Gastroesophageal sphincter (tissue), 3 donors: ENCODE data around the gene VPREB3.

Experiments
- CTCF ChIP-seq, 4 experiments: fragments of 200-600 bp in 2 of 4; fragments of 450-650 bp in 2 of 4; sonication (generic) in 1 of 4; IDR thresholded peaks; one replicate each; pipeline ENCODE4 v1.5.1; 2017 to 2019; ENCODE audit warnings: antibody characterized with exemption in 4 of 4, mild to moderate bottlenecking in 2 of 4, moderate library complexity in 2 of 4
- EP300 ChIP-seq: sonication (generic); formaldehyde crosslinking; IDR thresholded peaks from one replicate; pipeline ENCODE4 v1.6.1; 2017; ENCODE audit warnings: antibody characterized with exemption, mild to moderate bottlenecking
- POLR2A ChIP-seq, 2 donors: fragments of 450-650 bp; IDR thresholded peaks; one replicate each; pipeline ENCODE4 v1.6.1; 2017; ENCODE audit warnings: antibody characterized with exemption in 2 of 2, mild to moderate bottlenecking in 2 of 2, moderate library complexity in 1 of 2
- POLR2AphosphoS5 ChIP-seq: sonication (generic); formaldehyde crosslinking; IDR thresholded peaks from one replicate; pipeline ENCODE4 v1.6.1; 2017; ENCODE audit warnings: antibody characterized with exemption

- TF ChIP-seq CTCF (IDR thresholded peaks at IDR 0.05) (no peak), EP300 (no peak), POLR2A (IDR thresholded peaks at IDR 0.05) (no peak), POLR2AphosphoS5 (no peak)
Observed at GRCh38 chr22:23712256-23712655, 42.0 kb downstream of the VPREB3 start.
